GM18526 (cell line): ENCODE measurements around the gene CD247.

Experiments
- POLR2A ChIP-seq: IDR thresholded peaks from 3 replicates; pipeline ENCODE4 v1.6.1; 2011; ENCODE audit not compliant: insufficient read length; ENCODE audit errors: extremely low read depth

CD247 gene

DNA sequence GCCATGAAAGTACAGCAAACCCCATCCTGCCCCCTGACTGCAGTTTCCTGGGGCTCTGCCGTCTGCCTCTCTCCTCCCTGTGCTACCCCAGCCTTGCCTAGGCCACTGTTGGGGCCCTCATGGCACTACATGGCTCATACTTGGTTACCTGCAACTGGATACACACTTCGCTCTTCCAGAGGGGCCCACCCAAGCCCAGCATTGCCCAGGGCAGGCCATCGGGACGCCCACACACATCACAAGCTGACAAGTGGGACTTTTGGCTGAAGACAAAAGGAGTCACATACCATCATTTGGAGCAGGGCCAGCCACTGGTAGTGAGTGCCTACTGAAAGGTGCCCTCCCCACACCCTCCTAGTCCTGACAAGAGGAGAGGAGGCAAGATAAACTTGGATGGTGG, 82.8 kb downstream of the CD247 start:
- TF ChIP-seq POLR2A: no peak

DNA sequence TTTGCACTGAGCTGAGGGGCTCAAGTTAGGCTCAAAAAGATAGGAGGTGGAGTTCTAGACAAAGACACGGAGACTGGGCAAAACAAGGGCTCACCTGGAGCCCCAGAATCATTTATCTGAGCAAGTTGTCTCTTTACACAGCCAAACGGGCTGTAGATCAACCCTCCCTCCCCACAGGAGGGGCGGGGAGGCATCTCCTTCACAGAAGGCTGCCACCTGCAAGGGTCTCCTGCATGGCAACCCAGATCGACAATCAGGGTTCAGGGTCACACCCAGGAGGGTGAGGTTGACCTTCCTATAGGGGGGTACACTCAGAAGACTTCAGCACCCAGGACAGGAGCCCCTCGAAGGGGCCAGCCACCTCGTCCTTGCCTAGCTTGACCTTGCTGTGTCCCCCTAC, 84.0 kb downstream of the CD247 start:
- no peak for TF ChIP-seq POLR2A

DNA sequence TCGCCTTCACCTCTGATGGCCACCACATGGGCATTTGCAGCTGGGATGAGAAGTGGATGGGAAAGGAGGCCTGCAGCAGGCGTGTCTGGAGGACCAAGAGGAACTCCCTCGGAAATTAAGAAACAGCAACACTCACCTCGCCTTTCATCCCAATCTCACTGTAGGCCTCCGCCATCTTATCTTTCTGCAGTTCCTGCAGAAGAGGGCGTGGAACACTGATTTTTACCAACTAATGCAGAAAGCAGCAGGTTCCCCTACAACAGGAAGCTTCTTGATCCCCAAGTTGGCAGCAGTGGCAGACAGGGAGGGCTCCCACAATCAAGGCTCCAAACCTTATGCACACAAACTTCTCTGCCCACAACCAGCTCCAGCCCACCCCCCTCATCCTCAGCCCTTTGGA, 84.4 kb downstream of the CD247 start:
- no peak for TF ChIP-seq POLR2A

DNA sequence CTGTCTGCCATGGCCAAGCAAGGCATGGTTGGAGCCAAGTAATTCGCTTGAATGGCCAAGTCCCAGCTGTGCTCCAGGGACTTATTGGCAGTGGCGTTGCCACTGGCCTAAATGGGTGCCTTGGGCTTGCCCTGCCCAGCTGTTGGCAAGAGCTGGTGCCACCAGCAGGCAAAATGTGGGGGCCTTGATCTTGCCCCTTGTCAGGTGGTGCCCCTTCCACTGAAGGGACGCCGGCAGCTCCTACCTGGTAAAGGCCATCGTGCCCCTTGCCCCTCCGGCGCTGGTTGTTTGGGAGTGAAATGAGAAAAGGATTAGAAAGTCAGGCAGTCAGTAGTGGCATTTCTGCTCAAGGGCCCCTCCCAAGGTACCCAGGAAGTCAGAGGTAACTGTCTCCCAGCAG, 85.5 kb downstream of the CD247 start:
- TF ChIP-seq POLR2A: no peak

DNA sequence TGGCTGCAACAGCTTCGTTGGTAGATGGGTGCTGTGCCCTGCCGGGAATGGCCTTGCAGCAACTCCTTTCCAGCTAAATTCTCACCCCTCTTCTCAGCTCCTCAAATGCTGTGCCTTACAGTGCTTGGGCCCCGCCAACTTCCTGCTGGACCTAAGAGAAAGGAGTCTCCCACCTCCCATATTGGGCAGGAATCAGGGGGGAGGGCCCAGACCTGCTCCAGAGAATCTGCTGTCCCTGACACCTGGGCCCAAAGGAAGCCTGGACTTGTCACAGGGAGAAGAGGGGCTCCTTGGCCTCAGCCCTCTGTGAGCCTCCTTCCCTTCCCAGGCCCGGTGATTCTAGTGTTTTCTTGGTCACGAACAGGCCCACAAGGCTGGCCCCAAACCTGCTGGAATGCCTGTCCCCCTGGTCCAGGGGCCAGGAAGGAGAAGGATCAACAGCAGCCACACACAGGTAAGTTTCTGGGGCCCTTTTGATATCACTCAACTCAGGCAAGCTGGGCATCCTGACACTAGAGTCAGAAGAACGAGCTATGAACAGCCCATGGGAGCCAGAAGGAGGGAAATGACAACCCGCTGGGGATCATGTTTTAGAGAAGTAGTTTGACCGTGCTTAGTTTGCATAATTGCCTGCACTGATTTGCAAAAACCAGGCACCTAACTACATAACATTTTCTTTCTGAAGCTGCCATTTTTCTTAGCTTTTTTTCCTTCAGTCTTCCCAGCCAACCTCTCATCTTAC, 86.2 kb downstream of the CD247 start:
- no peak for TF ChIP-seq POLR2A

DNA sequence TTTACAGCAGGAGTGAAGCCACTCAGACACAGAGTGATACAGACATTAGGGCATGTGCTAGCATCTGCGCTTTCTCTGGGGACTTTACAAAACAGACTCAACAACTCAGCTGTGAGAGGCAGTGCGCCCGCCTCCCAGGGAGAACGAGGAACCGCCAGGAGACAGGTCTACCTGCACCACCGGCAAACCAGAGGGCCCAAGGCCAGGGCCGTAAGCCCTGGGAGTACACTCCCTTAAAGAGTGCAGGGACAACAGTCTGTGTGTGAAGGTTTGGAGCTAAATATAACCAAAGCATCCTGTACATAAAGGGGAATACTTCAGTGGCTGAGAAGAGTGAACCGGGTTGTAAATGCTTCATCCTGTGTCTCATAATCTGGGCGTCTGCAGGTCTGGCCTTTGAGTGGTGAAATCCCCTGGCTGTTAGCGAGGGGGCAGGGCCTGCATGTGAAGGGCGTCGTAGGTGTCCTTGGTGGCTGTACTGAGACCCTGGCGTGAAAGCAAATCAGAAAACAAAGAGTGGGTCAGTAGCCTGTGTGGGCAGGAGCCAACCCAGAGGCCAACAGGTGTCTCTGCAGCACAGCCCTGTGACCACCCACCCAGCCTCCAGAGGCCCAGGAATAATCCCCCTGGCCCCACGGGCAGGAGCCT, 86.9 kb downstream of the CD247 start:
- TF ChIP-seq POLR2A: no peak

DNA sequence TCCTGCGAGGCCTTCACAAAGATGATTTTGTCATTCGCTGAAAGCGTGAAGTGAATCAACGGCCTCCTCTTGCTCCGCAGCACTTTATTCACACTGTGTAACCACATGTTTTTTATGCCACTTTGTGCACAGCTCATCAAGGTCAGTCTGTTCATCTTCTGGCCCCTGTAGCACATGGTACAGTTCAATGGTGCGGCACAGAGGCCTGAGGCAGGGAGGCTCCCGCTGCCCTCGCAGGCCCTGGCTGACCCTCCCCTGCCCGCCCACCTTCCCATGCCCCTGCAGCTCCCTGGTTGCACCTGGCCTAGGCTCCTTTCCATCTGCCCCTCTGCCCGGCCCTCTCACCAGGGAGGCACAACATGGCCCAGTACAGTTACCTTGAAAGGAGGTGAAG, 87.5 kb downstream of the CD247 start:
- no peak for TF ChIP-seq POLR2A

DNA sequence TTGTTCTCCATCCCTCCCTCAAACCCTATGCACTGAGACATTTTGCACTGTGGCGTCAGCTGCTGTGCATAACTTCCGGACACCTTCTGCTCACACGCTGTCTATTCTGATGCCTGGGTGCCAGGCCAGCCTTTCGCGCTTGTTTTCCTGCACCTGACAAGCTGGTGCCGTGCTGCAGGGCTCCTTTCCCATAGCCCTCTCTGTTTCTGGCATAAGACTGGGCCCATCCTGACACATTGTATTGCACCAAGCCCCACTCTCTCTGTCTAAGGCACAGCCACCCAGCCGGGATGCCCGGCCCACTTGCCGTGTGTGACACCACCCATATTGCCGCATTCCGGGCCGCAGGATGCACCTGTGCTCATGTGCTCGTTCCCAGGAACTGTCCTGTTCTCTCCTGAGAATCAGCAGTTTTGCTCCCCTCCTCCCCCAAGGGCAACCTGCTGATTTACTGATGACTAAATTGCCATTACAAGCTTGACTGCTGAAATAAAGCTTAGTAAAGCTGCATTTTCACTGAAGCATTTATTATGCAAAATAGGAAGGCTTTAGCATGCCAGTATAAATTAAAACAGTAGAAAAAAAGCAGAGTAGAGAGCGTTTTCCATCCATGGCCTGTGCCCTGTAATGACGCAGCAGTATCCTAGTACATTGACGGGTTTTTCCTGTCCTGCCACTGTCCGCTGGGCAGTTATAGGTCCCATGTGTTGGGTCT, 88.0 kb downstream of the CD247 start:
- no peak for TF ChIP-seq POLR2A

DNA sequence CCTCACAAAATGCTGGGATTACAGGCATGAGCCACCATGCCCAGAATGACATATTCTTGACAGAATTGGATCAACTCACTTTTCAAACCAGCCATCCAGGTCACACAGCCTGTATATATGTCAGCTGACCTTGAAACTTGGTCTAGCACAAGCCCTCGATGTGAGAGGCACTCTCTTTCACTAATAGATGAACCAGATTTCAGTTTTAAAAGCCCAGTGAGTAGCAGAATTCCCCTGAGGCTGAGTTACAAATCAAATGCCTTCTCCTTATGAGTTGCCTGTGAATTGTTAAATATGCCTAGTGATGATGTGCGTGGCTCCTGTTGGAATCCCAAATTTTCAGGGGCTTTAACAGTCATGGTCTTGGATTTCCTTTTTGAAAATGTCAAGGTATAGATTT, 88.7 kb downstream of the CD247 start:
- TF ChIP-seq POLR2A: no peak

DNA sequence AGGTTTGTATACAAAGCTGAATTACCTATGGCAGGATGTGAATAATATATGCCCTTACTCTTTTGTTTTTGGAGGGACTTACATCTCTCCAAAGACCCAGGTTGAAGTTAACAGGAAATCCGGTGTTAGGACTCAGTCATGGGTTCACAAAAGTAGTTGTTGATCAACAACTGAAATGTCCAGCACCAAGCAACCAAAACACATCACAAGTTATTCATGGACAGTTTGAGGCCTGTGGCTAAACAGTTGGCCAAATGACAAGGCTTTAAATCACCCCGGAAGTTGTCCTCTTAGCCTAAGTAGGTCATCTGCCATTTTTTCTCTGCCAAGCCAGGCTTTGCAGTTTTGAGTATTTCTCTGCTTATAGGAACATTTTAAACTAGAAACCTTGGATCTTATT, 89.9 kb downstream of the CD247 start:
- no peak for TF ChIP-seq POLR2A

DNA sequence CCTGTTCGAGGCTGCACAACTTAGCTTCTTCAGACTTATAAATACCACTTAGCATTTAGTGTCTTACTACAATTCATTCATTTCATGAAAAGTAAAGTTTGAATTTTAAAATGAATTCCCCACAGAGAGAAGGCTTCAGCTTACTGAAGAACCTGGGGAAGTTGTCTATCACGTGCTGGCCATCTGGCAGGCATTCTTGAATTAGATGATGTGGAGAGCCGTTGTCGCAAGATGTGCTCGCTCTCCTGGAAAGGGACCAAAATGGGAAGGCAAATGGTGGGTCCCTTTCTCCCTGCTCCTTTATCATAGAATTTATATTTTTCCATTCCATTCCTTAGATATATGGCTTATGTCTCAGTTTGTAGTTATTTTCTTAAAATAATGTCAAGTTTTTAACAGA, 90.5 kb downstream of the CD247 start:
- TF ChIP-seq POLR2A: no peak

DNA sequence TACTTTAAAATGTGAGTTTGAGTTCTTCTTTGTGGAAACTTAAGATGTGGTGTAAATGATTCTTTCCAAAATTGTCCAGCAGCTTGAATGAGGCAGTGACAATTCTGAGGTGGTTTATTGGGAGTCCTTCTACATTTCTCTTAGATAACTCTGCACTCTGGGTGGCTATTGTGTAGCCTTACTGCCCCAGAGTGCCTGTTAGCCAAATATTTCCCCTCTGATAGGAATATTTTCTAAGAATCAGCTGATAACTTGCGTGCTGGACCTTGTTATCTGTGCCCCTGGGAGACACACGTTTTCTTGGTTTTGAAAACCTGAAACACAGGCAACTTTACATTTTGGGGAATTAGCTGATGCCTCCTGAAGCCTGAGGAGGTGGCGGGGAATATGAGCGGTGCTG, 91.6 kb downstream of the CD247 start:
- TF ChIP-seq POLR2A: no peak

DNA sequence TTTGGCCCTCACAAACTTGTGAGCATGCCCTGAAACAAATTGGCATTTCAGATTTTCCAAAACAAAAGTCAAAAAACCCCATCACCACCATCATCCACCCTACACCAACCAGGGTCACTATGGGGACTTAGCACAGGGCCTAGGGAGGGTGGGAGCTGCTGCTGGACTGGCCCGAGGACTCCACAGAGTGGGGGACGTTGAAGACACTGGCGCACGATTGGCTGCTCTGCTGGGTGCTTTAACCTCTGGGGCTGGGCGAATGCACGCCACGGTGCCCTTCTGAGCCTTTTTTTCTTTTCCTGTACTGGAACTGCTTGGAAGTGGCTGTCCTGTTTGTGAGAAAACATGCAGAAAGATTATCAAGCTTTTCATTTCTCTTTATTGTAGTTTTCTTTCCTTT, 92.8 kb downstream of the CD247 start:
- TF ChIP-seq POLR2A: no peak

DNA sequence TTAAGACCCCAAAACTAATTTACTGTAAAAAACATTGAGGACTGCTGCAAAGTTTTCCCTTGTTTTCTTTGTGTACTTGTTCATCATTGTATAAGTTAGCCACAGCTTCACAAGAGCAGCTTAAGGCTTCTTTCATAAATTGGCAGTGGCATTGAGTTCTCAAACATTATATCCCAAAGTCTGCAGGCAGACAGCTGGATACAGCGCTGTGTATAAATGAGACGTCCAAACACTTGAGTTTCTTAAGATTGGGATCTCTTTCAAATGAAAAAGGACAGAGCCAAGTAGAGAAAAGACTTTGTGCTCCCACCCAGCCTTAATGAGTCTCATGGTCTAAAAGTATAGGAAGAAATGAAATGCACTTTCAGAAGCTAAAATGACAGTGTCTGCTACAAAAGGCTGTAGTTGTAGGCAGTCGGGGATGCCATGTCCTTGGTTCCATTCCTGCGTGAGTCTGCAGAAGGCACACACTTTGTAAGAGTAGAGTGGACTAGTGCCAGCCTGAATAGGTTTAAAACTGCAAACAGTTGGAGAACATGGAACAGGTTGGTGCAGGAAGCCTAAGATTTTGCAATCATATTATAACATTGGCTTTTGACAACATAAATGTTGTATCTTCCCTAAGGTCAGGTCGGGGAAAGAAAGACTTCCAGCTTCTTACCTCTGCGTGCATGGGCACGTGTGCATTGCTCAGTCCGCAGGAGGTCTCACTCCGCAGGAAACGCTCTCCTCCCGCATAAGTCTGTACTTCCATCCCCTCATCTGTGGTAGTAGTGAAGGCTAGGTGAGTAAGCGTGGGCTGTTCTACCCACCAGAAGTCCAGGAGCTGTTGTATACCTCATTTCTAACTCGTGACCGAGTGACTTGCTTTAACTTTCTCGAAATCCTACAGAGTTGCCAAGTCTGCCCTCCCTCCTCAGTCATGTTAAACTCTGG, 94.4 kb downstream of the CD247 start:
- no peak for TF ChIP-seq POLR2A

DNA sequence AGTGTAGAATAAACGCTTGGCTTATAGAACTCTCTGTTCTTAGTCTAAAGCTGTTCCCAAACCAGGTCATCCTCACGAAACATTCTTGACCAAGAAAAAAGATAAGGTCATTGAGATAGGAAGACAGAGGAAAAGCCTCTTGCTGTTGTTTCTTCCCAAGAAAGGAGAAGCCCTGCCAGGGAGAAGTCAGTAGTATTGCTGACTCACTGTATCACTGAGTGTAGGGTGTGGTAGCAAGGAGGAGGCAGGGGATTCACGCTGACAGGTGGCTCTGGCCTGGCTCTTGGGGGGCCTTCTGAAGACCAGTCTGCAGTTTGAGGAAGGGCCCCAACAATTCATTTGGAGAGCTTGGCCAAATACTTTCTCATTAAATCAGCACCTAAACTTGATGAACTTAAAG, 97.8 kb downstream of the CD247 start:
- no peak for TF ChIP-seq POLR2A
